Epithelial cell of esophagus (primary cell): ENCODE data around the gene TMEM123.

Experiments used
- DNase-seq: peaks from one replicate; pipeline ENCODE4 v3.0.0; 2010; ENCODE audit warnings: low read depth
- H3K4me3 ChIP-seq: 2 replicates; pipeline ENCODE4 v1.5.1; 2011; ENCODE audit warnings: mild to moderate bottlenecking, low read length, control low read depth
- TF ChIP-seq, protein P1 (sequence below): IDR thresholded peaks from 2 replicates; pipeline ENCODE4 v1.5.1; 2011; ENCODE audit warnings: low read depth, mild to moderate bottlenecking, low read length, control low read depth, inconsistent platforms; ENCODE audit not compliant: insufficient read depth; ENCODE audit errors: missing control alignments

Gene TMEM123

GRCh38 chr11:102346456-102346747 lies 106.2 kb downstream of the TMEM123 start:
- TF ChIP-seq, protein P1, sequence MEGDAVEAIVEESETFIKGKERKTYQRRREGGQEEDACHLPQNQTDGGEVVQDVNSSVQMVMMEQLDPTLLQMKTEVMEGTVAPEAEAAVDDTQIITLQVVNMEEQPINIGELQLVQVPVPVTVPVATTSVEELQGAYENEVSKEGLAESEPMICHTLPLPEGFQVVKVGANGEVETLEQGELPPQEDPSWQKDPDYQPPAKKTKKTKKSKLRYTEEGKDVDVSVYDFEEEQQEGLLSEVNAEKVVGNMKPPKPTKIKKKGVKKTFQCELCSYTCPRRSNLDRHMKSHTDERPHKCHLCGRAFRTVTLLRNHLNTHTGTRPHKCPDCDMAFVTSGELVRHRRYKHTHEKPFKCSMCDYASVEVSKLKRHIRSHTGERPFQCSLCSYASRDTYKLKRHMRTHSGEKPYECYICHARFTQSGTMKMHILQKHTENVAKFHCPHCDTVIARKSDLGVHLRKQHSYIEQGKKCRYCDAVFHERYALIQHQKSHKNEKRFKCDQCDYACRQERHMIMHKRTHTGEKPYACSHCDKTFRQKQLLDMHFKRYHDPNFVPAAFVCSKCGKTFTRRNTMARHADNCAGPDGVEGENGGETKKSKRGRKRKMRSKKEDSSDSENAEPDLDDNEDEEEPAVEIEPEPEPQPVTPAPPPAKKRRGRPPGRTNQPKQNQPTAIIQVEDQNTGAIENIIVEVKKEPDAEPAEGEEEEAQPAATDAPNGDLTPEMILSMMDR = no peak
- H3K4me3 ChIP-seq = peak overlapping the region; percentile 81
- DNase-seq = no peak
